Measurements from ENCODE around the gene TBC1D7. TPM values are rescaled to one million over a fixed set of nuclear protein-coding genes. Genes with fewer than 3 reads are reported as not detected.

Gene TBC1D7
- total and polyA plus RNA-seq, 10 of the 15 experiments (the other 5 are each of a cell fraction or from before 2014, with no cell fraction given), result 20.1 to 65.9 (median 31.3) TPM

GRCh38 chr6:13355999-13356785, 27.9 kb upstream of the TBC1D7 start (continued):
- TF ChIP-seq ZNF687 (IDR thresholded peaks at IDR 0.05) (0 out of 2 replicates have a peak, but pooled peaks have one; percentile 16), USF2 (IDR thresholded peaks at IDR 0.05; ENCODE audit: borderline replicate concordance, low read depth, low read length) (no peak)

Data from GM12878 (cell line).